DND-41 (cell line): ENCODE results near the gene RELN.

ENCODE experiments used
- EZH2 ChIP-seq: IDR thresholded peaks from 3 replicates; pipeline ENCODE4 v1.6.1; 2012; ENCODE audit warnings: borderline replicate concordance, low read depth, mild to moderate bottlenecking, moderate library complexity, low read length, inconsistent platforms; ENCODE audit not compliant: severe bottlenecking
- TF ChIP-seq, protein P1 (sequence below): IDR thresholded peaks from 2 replicates; pipeline ENCODE4 v1.5.1; 2012; ENCODE audit warnings: borderline replicate concordance, low read length, moderate library complexity, mild to moderate bottlenecking; ENCODE audit not compliant: poor library complexity, severe bottlenecking; ENCODE audit errors: extremely low read depth

DNA sequence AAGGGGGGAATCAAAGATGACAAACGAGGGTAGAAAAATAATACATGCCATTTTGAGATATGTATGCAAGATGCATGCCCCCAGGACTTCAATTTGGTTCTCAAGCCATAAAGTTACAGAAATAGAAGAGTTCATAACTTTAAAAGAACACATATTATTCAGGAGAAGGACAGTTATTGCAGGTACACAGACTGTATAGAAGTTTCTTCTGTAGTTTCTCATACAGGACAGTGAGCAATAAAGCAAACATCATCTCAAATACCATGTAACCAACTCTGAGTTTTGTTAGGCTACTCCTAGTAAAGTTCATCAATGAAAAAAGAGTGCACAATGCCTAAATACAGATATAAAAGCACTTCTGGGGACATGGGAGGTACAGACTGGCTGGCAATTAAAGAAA, 226.6 kb downstream of the RELN start:
- TF ChIP-seq EZH2 = no peak
- TF ChIP-seq, protein P1, sequence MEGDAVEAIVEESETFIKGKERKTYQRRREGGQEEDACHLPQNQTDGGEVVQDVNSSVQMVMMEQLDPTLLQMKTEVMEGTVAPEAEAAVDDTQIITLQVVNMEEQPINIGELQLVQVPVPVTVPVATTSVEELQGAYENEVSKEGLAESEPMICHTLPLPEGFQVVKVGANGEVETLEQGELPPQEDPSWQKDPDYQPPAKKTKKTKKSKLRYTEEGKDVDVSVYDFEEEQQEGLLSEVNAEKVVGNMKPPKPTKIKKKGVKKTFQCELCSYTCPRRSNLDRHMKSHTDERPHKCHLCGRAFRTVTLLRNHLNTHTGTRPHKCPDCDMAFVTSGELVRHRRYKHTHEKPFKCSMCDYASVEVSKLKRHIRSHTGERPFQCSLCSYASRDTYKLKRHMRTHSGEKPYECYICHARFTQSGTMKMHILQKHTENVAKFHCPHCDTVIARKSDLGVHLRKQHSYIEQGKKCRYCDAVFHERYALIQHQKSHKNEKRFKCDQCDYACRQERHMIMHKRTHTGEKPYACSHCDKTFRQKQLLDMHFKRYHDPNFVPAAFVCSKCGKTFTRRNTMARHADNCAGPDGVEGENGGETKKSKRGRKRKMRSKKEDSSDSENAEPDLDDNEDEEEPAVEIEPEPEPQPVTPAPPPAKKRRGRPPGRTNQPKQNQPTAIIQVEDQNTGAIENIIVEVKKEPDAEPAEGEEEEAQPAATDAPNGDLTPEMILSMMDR = no peak
